Stimulated activated naive CD8-positive, alpha-beta T cell treated with anti-CD3 and anti-CD28 coated beads, Interleukin-15, amount 100 ng/mL, for 72 hours (primary cell): ENCODE data around the gene CDC123.
"Not testable (repeated sequence)": the region's sequence is repeated elsewhere in the genome, so short reads cannot be mapped to it uniquely, and the experiment has no call there.

ENCODE experiments used
- ATAC-seq: fragments of 150-1000 bp; cut with Tn5 transposase; 2 replicates; pipeline ENCODE4 v1.10.0; 2021; ENCODE audit warnings: mild to moderate bottlenecking, moderate library complexity
- DNase-seq, 2 donors: peaks; one replicate each; pipeline ENCODE4 v3.0.0; 2021 to 2022
- H3K27ac Mint-ChIP-seq, 2 donors: one replicate each; pipeline ENCODE4 v1.8.0; 2022; ENCODE audit warnings: mild to moderate bottlenecking in 2 of 2, mixed read lengths in 2 of 2, moderate library complexity in 2 of 2
- H3K27me3 Mint-ChIP-seq: one replicate; pipeline ENCODE4 v1.8.0; 2022; ENCODE audit warnings: mixed read lengths
- H3K4me1 Mint-ChIP-seq: one replicate; pipeline ENCODE4 v1.8.0; 2022; ENCODE audit warnings: mild to moderate bottlenecking, mixed read lengths
- H3K4me3 Mint-ChIP-seq, 2 donors: one replicate each; pipeline ENCODE4 v1.8.0; 2022; ENCODE audit warnings: mild to moderate bottlenecking in 2 of 2, mixed read lengths in 2 of 2, moderate library complexity in 1 of 2
- H3K9me3 Mint-ChIP-seq, 2 donors: one replicate each; pipeline ENCODE4 v1.8.0; 2022; ENCODE audit warnings: mixed read lengths in 2 of 2

Gene CDC123

DNA sequence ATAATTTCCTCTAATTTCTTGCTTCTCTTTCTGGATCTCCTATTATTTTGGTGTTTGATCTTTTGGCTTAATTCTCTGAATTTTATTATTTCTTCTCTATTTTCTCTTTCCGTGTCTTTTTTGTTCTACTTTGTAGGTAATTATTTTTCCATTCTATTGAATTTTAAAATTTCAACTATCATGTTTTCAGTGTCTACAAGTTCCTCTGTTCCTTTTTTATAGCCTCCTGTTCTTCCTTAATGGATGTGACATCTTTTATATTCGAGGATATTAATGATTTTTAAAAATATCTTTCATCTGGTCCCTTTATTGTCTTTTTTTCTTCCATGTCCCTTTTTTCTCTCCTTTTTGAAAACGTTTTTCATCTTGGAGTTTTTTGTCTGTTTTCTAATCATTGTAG is 11.1 kb downstream of the CDC123 start:
- Mint-ChIP-seq H3K4me3 (no peak overlapping the region), H3K27me3 (no peaks in the 10 kb centered on the region), H3K27ac (no peak overlapping the region), H3K9me3 (no peaks in the 10 kb centered on the region), H3K4me1 (peaks cover 19% of the 10 kb centered on the region)
- no peak for DNase-seq
- ATAC-seq: no peak

DNA sequence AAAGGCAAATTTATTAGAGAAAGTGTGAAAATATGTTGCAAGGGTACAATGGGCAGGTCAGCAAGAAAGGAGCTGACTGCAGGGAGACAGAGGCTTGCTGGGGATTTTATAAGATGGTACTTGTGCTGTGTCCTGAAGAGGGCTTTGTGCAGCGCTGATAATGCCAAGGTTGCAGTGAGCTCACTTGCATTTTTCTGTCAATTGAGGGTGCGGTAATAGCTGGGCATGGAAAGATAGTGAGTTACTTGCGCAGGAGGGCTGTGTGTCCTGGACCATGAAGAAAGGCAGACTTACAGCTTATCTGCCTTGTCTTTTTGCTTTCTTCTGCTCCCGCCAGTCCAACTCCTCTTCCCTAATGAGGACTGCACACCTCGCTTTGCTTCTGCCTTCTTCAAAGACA is 12.5 kb downstream of the CDC123 start:
- H3K4me1 Mint-ChIP-seq: peaks cover 12% of the 10 kb centered on the region
- H3K4me3 Mint-ChIP-seq: no peak overlapping the region
- ATAC-seq (no peak), DNase-seq (no peak)
- no peaks in the 10 kb centered on the region for H3K9me3 Mint-ChIP-seq
- H3K27me3 Mint-ChIP-seq: no peaks in the 10 kb centered on the region
- H3K27ac Mint-ChIP-seq: peak overlapping the region in 1 of 2 donors; percentile 8

DNA sequence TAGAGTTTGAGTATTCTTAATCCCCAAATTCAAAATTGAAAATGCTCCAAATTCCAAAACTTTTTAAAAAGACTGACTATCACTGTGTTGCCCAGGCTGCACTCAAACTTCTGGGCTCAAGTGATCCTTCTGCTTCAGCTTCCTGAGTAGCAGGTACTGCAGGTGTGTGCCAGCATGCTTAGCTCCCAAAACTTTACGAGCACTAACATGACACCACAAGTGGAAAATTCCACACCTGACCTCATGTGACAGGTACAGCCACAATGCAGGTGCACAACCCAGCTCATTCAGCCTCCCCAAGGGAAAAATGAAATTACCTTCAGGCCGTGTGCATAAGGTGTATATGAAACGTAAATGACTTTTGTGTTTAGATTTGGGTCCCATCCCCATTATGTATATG is 16.5 kb downstream of the CDC123 start:
- DNase-seq: no peak
- Mint-ChIP-seq H3K27ac (no peak overlapping the region), H3K27me3 (no peaks in the 10 kb centered on the region), H3K4me3 (no peak overlapping the region), H3K9me3 (no peaks in the 10 kb centered on the region), H3K4me1 (peaks cover 19% of the 10 kb centered on the region)
- ATAC-seq: no peak

DNA sequence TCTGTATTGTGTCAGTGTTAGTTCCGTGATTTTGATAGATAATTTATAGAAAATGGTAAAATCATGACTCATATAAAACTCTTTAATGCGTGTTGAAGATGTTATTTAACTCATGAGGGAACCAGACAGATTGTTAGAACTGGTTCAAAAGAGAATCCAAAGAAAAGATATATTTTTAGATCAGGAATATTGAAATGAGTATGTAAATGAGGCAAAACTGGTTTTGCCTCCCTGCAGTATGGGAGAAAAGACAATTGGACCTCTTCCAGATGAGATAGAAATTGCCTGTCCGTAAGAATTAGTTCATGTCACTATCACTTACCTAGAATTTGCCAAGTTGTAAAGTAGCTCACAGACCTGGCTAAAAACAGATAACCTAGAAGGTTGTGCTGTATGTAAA is 17.6 kb downstream of the CDC123 start:
- DNase-seq: no peak
- H3K27me3 Mint-ChIP-seq: no peaks in the 10 kb centered on the region
- peaks cover 12% of the 10 kb centered on the region for H3K4me1 Mint-ChIP-seq
- H3K4me3 Mint-ChIP-seq: no peak overlapping the region
- H3K9me3 Mint-ChIP-seq: no peaks in the 10 kb centered on the region
- no peak overlapping the region for H3K27ac Mint-ChIP-seq
- ATAC-seq: no peak

DNA sequence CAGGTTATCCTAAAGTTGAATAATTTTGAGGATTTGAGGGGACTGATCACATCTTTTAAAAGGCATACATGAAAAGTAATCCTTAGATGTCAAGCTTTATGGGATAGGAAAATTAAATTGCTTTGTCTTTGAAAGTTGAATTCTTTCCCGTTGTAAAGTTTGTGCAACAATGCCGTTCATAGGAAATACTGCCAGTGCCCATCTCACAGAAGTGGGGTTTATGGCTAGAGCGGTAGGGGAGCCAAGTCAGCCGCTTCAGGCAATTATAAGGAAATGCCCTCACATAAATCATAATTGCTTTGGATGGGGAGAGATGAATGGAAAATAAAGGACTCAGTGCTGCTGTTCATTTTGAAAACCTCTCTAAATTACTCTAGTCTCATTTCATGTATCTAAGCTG is 18.1 kb downstream of the CDC123 start:
- H3K27ac Mint-ChIP-seq: peak overlapping the region in 1 of 2 donors; percentile 93
- H3K4me1 Mint-ChIP-seq: peaks cover 12% of the 10 kb centered on the region
- H3K9me3 Mint-ChIP-seq: no peaks in the 10 kb centered on the region
- H3K4me3 Mint-ChIP-seq: no peak overlapping the region
- no peak for ATAC-seq
- DNase-seq: no peak
- H3K27me3 Mint-ChIP-seq: no peaks in the 10 kb centered on the region

DNA sequence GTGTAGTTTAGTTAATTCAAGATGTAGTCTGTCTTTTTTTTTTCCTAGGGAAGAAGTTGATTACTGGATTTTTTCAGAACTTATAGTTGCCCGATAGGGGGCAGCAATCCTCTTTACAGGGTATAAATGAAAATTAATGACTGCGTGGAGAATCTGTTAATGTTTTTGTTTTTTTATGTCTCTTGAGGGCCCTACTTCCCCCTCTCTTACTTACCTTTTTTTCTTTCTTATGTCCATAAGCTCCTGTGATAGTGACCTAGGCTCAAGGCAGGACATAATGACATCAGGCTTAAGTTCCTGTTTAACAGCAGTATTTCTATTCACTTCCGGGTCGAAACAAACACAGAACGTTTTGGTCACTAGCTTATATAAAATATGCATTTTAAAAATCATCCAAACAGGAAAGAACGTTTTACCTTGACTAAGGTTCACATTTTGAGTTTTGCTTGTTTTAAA is 18.8 kb downstream of the CDC123 start:
- peak overlapping the region; percentile 32 to 62 for H3K4me3 Mint-ChIP-seq
- no peaks in the 10 kb centered on the region for H3K27me3 Mint-ChIP-seq
- ATAC-seq (no peak), DNase-seq (peak in 1 of 2 donors; percentile 23)
- H3K4me1 Mint-ChIP-seq: peaks cover 12% of the 10 kb centered on the region
- H3K9me3 Mint-ChIP-seq: no peaks in the 10 kb centered on the region
- peak overlapping the region; percentile 93 to 94 for H3K27ac Mint-ChIP-seq

DNA sequence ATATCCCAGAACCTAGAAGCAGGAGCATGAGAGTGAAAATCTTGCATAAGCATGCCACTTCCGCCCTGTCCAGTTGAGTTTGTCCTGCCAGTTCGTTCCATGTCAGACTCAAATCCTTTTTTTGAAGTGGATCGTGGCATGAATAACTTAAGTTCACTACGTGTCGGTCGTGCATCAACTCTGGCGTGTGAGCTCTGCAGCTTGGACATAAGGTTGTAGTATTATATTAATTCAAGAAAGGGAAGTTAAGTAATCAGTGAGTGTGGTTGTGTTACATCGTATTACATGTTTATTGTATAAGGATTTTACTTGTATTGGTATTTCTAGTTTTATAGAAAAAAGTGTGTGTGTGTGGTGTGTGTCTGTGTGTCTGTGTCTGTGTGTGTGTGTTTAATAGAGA is 23.0 kb downstream of the CDC123 start:
- H3K4me1 Mint-ChIP-seq: peaks cover 11% of the 10 kb centered on the region
- no peaks in the 10 kb centered on the region for H3K9me3 Mint-ChIP-seq
- H3K27me3 Mint-ChIP-seq: no peaks in the 10 kb centered on the region
- peak overlapping the region; percentile 37 to 55 for H3K27ac Mint-ChIP-seq
- ATAC-seq (no peak), DNase-seq (no peak)
- no peak overlapping the region for H3K4me3 Mint-ChIP-seq

DNA sequence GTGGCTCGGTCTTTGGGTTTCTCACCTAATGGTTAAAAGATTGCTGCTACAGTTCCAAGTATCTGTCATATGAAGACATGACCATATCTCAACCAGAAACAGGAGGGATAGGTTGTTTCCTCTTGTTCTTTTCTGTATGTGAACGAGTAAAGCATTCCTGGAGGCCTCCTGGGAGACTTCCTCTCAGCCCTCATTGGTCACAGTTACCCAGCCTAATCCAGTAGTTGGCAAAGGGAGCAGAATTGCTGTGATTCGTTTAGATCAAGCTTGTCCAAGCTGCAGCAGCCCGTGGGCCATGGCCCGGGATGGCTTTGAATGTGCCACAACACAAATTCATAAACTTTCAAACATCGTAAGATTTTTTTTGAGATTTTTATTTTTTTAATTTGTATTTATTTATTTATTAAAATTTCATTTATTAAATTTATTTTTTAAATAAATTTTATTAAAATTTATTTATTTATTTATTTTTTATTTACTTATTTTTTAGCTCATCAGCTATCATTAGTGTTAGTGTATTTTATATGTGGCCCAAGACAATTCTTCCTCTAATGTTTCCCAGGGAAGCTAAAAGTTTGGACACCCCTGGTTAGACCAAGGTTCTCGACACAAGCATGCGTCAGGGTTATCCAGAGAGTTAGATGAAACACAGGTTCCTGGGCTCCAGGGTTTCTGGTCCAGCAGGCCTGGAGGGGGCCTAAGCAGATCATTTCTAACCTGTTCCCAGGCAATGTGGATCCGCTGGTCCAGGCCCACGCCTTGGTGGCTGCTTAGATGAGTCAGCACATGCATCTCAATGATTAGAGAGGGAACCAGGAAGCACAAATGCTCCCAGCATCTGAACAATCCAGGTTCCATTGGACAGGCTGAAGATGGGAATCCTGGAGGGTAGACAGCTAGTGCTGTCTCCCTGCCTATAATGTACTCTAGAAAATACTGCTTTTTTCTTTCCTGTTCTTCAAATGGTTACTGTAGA is 25.6 kb downstream of the CDC123 start:
- Mint-ChIP-seq H3K4me3 (no peak overlapping the region), H3K4me1 (no peaks in the 10 kb centered on the region), H3K27ac (peak overlapping the region; percentile 25 to 69), H3K27me3 (no peaks in the 10 kb centered on the region), H3K9me3 (no peaks in the 10 kb centered on the region)
- DNase-seq (no peak), ATAC-seq (no peak)

DNA sequence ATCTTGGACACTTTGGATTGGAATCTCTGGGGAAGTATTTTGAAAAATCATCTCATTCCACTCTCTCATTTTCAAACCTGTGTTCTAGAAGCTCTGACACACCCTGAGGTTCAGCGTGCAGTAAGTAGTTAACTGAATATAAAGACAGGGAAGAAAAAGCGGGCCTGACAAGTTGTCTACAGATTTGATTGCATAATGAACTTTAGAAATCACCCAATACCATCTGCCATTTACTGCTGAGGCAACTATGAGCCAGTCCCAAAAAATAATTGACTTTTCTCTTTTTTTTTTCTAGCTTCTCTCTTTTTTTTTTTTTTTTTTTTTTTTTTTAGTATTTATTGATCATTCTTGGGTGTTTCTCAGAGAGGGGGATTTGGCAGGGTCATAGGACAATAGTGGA is 29.5 kb downstream of the CDC123 start:
- no peaks in the 10 kb centered on the region for H3K4me1 Mint-ChIP-seq
- H3K27me3 Mint-ChIP-seq: no peaks in the 10 kb centered on the region
- no peaks in the 10 kb centered on the region for H3K9me3 Mint-ChIP-seq
- ATAC-seq (no peak), DNase-seq (no peak)
- H3K4me3 Mint-ChIP-seq: no peak overlapping the region
- no peak overlapping the region for H3K27ac Mint-ChIP-seq

DNA sequence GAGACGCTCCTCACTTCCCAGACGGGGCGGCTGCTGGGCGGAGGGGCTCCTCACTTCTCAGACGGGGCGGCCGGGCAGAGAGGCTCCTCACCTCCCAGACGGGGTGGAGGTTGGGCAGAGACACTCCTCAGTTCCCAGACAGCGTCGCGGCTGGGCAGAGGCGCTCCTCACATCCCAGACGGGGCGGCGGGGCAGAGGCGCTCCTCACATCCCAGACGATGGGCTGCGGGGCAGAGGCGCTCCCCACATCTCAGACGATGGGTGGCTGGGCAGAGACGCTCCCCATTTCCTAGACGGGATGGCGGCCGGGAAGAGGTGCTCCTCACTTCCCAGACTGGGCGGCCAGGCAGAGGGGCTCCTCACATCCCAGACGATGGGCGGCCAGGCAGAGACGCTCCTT is 30.4 kb downstream of the CDC123 start:
- H3K4me1 Mint-ChIP-seq, H3K27ac Mint-ChIP-seq, DNase-seq, H3K27me3 Mint-ChIP-seq, H3K9me3 Mint-ChIP-seq, ATAC-seq, H3K4me3 Mint-ChIP-seq: not testable (repeated sequence)

DNA sequence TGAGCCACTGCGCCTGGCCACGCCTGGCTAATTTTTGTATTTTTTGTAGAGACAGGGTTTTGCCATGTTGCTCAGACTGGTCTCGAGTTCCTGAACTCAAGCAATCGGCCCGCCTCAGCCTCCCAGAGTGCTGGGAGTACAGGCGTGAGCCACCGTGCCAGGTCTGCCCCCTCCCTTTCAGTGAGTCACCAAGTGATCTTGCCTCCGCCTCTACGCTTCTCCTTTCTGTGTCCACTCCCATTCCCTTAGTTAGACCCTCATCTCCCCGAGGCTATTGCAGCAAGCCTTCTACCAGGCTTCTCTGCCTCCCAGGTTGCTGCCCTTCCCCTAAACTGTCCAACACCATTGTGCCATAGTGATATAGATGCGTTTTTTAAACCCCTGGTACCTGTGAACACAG is 32.9 kb downstream of the CDC123 start:
- H3K27ac Mint-ChIP-seq: no peak overlapping the region
- H3K27me3 Mint-ChIP-seq: no peaks in the 10 kb centered on the region
- H3K9me3 Mint-ChIP-seq: no peaks in the 10 kb centered on the region

DNA sequence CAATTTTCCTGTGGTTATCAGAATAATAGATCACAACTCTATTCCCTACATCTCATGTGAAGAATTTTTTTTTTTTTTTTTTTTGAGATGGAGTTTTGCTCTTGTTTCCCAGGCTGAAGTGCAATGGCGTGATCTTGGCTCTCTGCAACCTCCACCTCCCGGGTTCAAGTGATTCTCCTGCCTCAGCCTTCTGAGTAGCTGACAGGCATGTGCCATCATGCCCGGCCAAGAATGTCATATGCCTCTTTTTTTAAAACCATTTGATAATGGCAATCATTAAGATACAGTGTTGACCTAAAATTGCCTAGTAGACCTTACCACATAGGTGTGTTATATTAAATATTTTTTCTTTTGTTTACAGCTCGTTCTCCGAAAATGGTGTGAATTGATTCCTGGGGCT is 38.7 kb downstream of the CDC123 start:
- H3K4me3 Mint-ChIP-seq, H3K9me3 Mint-ChIP-seq, H3K27me3 Mint-ChIP-seq, DNase-seq, ATAC-seq, H3K4me1 Mint-ChIP-seq, H3K27ac Mint-ChIP-seq: not testable (repeated sequence)

More for the DNA sequence above, 32.9 kb downstream of the CDC123 start:
- Mint-ChIP-seq H3K4me1 (no peaks in the 10 kb centered on the region), H3K4me3 (no peak overlapping the region)
- ATAC-seq: no peak
- no peak for DNase-seq

DNA sequence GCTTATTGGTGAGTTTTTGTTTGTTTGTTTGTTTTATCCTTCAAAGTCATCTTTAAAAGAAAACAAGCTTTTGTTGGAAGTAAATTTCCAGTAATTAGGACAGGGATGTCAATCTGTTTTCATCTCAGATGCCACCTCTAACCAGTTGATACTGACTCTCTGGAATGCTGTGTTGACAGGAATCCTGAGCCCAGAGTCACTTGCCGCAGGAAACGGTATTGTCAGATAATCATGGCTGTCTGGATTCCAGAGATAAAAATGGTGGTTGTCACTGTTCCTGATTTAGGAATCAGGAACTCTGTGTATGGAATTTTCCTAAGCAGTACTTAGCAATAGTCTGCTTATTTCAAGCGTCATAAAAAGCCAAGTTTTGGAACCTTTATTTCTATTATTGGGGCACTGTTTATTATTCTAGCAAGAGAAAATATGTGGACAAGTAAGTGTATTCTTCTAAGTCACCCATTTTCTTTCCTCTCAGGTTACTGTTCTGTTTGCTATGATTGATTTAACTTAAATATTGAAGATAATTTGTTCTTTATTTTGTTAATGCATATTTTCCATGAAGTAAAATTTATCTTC is 39.2 kb downstream of the CDC123 start:
- Mint-ChIP-seq H3K4me3 (no peak overlapping the region), H3K4me1 (peaks cover under 1% of the 10 kb centered on the region), H3K27ac (no peak overlapping the region), H3K9me3 (no peaks in the 10 kb centered on the region), H3K27me3 (no peaks in the 10 kb centered on the region)
- no peak for ATAC-seq
- DNase-seq: no peak

DNA sequence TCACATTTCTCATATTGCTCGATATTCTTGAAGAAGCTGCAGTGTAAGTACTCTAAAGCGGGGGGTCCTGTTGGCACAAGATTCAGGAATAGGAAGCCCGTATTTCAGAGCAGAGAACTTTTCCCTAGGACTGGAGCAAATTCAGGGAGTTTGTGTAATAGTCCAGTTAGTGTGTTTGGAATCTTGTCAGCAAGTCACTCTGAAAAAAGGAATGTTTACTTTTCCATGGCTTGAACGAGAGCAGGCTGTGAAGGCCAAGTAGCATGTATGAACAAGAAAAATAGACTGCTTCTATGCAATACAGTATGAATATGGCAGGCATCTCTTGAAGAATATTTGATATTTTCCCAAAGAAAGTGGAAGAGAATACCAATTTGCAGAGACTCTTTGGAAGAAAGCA is 39.8 kb downstream of the CDC123 start:
- peaks cover 6% of the 10 kb centered on the region for H3K4me1 Mint-ChIP-seq
- no peak overlapping the region for H3K4me3 Mint-ChIP-seq
- DNase-seq: no peak
- no peaks in the 10 kb centered on the region for H3K9me3 Mint-ChIP-seq
- ATAC-seq: no peak
- no peak overlapping the region for H3K27ac Mint-ChIP-seq
- no peaks in the 10 kb centered on the region for H3K27me3 Mint-ChIP-seq

DNA sequence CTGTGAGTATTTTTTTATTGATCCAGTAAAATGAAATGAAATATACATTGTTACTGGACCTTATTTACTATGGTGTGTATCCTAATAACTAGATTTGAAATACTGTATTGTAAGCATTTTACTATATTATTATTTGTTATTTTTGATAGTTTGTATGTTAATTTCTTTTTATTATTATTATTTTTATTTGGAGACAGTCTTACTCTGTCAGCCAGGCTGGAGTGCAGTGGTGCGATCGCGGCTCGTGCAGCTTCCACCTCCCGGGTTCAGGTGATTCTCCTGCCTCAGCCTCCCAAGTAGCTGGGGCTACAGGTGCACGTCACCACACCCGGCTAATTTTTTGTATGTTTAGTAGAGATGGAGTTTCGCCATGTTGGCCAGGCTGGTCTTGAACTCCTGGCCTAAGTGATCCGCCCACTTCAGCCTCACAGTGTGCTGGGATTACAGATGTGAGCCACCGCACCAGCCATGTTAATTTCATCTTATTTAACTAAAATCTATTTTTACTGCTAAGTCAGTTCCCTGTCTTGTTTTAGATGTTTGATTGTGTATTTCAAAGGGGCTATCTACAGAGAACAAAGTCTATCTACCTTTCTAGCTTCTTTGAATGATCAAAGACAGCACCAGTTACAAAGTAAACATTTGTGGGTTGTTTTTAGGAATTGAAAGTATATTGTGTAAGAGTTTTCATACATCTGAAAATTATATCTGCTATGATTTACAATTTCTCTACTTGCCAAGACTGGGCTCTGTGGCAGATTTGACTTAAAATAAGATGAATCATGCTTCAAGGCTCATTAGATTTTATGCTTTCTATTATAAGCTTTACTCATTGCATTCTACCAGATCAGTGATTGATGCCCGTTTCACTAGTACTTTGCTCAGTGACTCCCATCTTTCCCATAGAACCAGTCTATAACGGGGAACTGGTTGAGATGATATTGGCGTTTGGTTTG is 41.6 kb downstream of the CDC123 start:
- Mint-ChIP-seq H3K4me1 (peaks cover 24% of the 10 kb centered on the region), H3K9me3 (no peaks in the 10 kb centered on the region), H3K4me3 (no peak overlapping the region), H3K27ac (peak overlapping the region in 1 of 2 donors; percentile 19), H3K27me3 (no peaks in the 10 kb centered on the region)
- DNase-seq (no peak), ATAC-seq (no peak)
